H9 (cell line): ENCODE results near the gene ATP4A. TPM values are rescaled to one million over a fixed set of nuclear protein-coding genes. Genes with fewer than 3 reads are reported as not detected.
A peak's percentile ranks its signal among the peaks of the same experiment; 100 is the strongest.

Experiments
- DNase-seq: peaks from one replicate; pipeline ENCODE4 v3.0.0-alpha.2; 2017
- H2AFZ ChIP-seq: one replicate; pipeline ENCODE4 v1.6.1; 2013; ENCODE audit warnings: mild to moderate bottlenecking, low read length, control low read depth, moderate library complexity
- H2AK5ac ChIP-seq: 2 replicates; pipeline ENCODE4 v1.6.1; 2013; ENCODE audit warnings: low read length, control low read depth, mixed read lengths; ENCODE audit not compliant: insufficient read length
- H2BK120ac ChIP-seq: one replicate; pipeline ENCODE4 v1.6.1; 2013; ENCODE audit warnings: low read depth, mild to moderate bottlenecking, low read length, control low read depth, inconsistent platforms; ENCODE audit not compliant: poor library complexity, severe bottlenecking
- H2BK12ac ChIP-seq: 2 replicates; pipeline ENCODE4 v1.6.1; 2013; ENCODE audit warnings: low read length, control low read depth, mixed read lengths, low read depth; ENCODE audit not compliant: insufficient read length
- H2BK15ac ChIP-seq: 2 replicates; pipeline ENCODE4 v1.6.1; 2013; ENCODE audit warnings: low read depth, low read length, control low read depth
- H2BK20ac ChIP-seq: one replicate; pipeline ENCODE4 v1.6.1; 2013; ENCODE audit warnings: low read depth, mild to moderate bottlenecking, low read length, control low read depth, inconsistent platforms; ENCODE audit not compliant: poor library complexity, severe bottlenecking
- H2BK5ac ChIP-seq: 2 replicates; pipeline ENCODE4 v1.6.1; 2013; ENCODE audit warnings: low read length, control low read depth, mixed read lengths; ENCODE audit not compliant: insufficient read length
- H3K14ac ChIP-seq: 2 replicates; pipeline ENCODE4 v1.6.1; 2013; ENCODE audit warnings: low read length, control low read depth; ENCODE audit not compliant: insufficient read depth
- H3K18ac ChIP-seq: 2 replicates; pipeline ENCODE4 v1.6.1; 2013; ENCODE audit warnings: low read depth, mild to moderate bottlenecking, mixed read lengths, low read length, control low read depth; ENCODE audit not compliant: insufficient read length
- H3K23ac ChIP-seq: 2 replicates; pipeline ENCODE4 v1.6.1; 2013; ENCODE audit warnings: low read length, control low read depth, mixed read lengths, low read depth; ENCODE audit not compliant: insufficient read length
- H3K23me2 ChIP-seq: 2 replicates; pipeline ENCODE4 v1.6.1; 2013; ENCODE audit warnings: low read depth, mild to moderate bottlenecking, mixed read lengths, low read length, control low read depth; ENCODE audit not compliant: insufficient read length, poor library complexity, severe bottlenecking
- H3K27ac ChIP-seq: 2 replicates; pipeline ENCODE4 v1.5.1; 2013; ENCODE audit warnings: low read length, control low read depth, mixed read lengths, low read depth; ENCODE audit not compliant: insufficient read length
- H3K27me3 ChIP-seq: 2 replicates; pipeline ENCODE4 v1.6.1; 2013; ENCODE audit warnings: low read length, control low read depth, inconsistent platforms; ENCODE audit not compliant: insufficient read depth
- H3K4ac ChIP-seq: 2 replicates; pipeline ENCODE4 v1.6.1; 2013; ENCODE audit warnings: low read depth, mild to moderate bottlenecking, control low read depth, inconsistent platforms, low read length, moderate library complexity
- H3K4me1 ChIP-seq: 2 replicates; pipeline ENCODE4 v1.6.1; 2013; ENCODE audit warnings: low read length, control low read depth, inconsistent platforms; ENCODE audit not compliant: insufficient read depth
- H3K4me2 ChIP-seq: 2 replicates; pipeline ENCODE4 v1.6.1; 2013; ENCODE audit warnings: low read length, control low read depth, mixed read lengths; ENCODE audit not compliant: insufficient read length, insufficient read depth
- H3K56ac ChIP-seq: 2 replicates; pipeline ENCODE4 v1.6.1; 2013; ENCODE audit warnings: low read depth, mild to moderate bottlenecking, mixed read lengths, low read length, control low read depth; ENCODE audit not compliant: insufficient read length
- H3K79me1 ChIP-seq: 2 replicates; pipeline ENCODE4 v1.6.1; 2013; ENCODE audit warnings: low read depth, mild to moderate bottlenecking, moderate library complexity, low read length, control low read depth, inconsistent platforms; ENCODE audit not compliant: insufficient read depth, poor library complexity, severe bottlenecking
- H3K79me2 ChIP-seq: 2 replicates; pipeline ENCODE4 v1.6.1; 2013; ENCODE audit warnings: low read length, control low read depth, inconsistent platforms; ENCODE audit not compliant: insufficient read depth
- H3K9ac ChIP-seq: 2 replicates; pipeline ENCODE4 v1.6.1; 2013; ENCODE audit warnings: low read length, control low read depth, mixed read lengths; ENCODE audit not compliant: insufficient read length; ENCODE audit errors: extremely low read depth
- H3K9me3 ChIP-seq: one replicate; pipeline ENCODE4 v1.6.1; 2013; ENCODE audit warnings: low read depth, low read length, inconsistent platforms; ENCODE audit not compliant: control insufficient read depth
- H3T11ph ChIP-seq: one replicate; pipeline ENCODE4 v1.6.1; 2013; ENCODE audit warnings: mild to moderate bottlenecking, low read length, control low read depth, inconsistent platforms
- H4K20me1 ChIP-seq: one replicate; pipeline ENCODE4 v1.6.1; 2013; ENCODE audit not compliant: control insufficient read depth, insufficient read length, insufficient read depth
- H4K5ac ChIP-seq: 2 replicates; pipeline ENCODE4 v1.6.1; 2013; ENCODE audit warnings: low read depth, mild to moderate bottlenecking, mixed read lengths, low read length, control low read depth; ENCODE audit not compliant: insufficient read length
- H4K8ac ChIP-seq: replicated peaks from 2 replicates; pipeline ENCODE4 v1.6.1; 2013; ENCODE audit warnings: low read length, control low read depth, mixed read lengths, low read depth; ENCODE audit not compliant: insufficient read length
- H4K91ac ChIP-seq: 2 replicates; pipeline ENCODE4 v1.6.1; 2013; ENCODE audit warnings: low read depth, mild to moderate bottlenecking, moderate library complexity, mixed read lengths, low read length, control low read depth; ENCODE audit not compliant: insufficient read length
- H3K27ac Mint-ChIP-seq, 3 experiments: 2 replicates in 2 of 3; 3 replicates in 1 of 3; pipeline ENCODE4 v1.8.0; 2020 to 2021; ENCODE audit warnings: mixed read lengths in 3 of 3, mild to moderate bottlenecking in 1 of 3, moderate library complexity in 1 of 3
- H3K27me3 Mint-ChIP-seq: 2 replicates; pipeline ENCODE4 v1.8.0; 2021; ENCODE audit warnings: low read depth, mild to moderate bottlenecking, moderate library complexity, mixed read lengths
- H3K36me3 Mint-ChIP-seq, 3 experiments: 2 replicates in 2 of 3; 3 replicates in 1 of 3; pipeline ENCODE4 v1.8.0; 2020 to 2021; ENCODE audit warnings: low read depth in 3 of 3, mixed read lengths in 3 of 3; ENCODE audit not compliant: insufficient read depth in 1 of 3
- H3K4me1 Mint-ChIP-seq, 2 experiments: 2 replicates each; pipeline ENCODE4 v1.8.0; 2020; ENCODE audit warnings: mixed read lengths in 2 of 2
- H3K4me3 Mint-ChIP-seq, 2 experiments: 2 replicates in 1 of 2; 3 replicates in 1 of 2; pipeline ENCODE4 v1.8.0; 2020 to 2021; ENCODE audit warnings: mild to moderate bottlenecking in 2 of 2, mixed read lengths in 2 of 2, moderate library complexity in 1 of 2
- H3K9me3 Mint-ChIP-seq, 2 experiments: 2 replicates in 1 of 2; 3 replicates in 1 of 2; pipeline ENCODE4 v1.8.0; 2020; ENCODE audit warnings: mild to moderate bottlenecking in 2 of 2, mixed read lengths in 2 of 2, moderate library complexity in 1 of 2
- WGBS: extraction: QIAGEN DNeasy Blood & Tissue Kit; methylation state at CpG from one replicate; pipeline ENCODE4 v1.1.7; 2013; ENCODE audit warnings: missing lambda C conversion rate, low lambda C conversion rate, mixed read lengths; ENCODE audit not compliant: insufficient read length; ENCODE audit errors: extremely low coverage; 5-methylcytosine and 5-hydroxymethylcytosine counted together
- total RNA-seq: library from RNA; stranded (reverse); gene quantifications from 2 replicates; pipeline ENCODE4 v1.2.1, GENCODE V29; 2021
- TF ChIP-seq, protein P1 (sequence below): fragments of 200-600 bp; sonication (generic); conservative IDR thresholded peaks from 3 replicates; pipeline ENCODE4 v1.8.0; 2021; ENCODE audit warnings: antibody characterized with exemption, mild to moderate bottlenecking

The ATP4A gene
- total RNA-seq, 1 experiment from 2014 or later: 0.24 TPM

DNA sequence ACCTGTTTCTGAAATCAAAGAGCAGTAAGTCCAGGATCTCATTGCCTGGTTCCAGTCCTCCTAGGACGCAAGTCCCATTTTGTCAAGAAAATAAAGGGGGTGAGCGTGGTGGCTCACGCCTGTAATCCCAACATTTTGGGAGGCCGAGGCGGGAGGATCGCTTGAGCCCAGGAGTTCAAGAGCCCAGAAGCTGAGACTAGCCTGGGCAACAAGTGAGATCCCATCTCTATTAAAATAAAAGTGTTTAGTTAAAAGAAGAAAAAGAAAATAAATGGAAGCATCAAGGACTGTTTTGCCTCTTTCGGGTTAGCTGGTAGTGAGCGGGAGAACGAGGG lies 48.7 kb upstream of the ATP4A start:
- TF ChIP-seq, protein P1, sequence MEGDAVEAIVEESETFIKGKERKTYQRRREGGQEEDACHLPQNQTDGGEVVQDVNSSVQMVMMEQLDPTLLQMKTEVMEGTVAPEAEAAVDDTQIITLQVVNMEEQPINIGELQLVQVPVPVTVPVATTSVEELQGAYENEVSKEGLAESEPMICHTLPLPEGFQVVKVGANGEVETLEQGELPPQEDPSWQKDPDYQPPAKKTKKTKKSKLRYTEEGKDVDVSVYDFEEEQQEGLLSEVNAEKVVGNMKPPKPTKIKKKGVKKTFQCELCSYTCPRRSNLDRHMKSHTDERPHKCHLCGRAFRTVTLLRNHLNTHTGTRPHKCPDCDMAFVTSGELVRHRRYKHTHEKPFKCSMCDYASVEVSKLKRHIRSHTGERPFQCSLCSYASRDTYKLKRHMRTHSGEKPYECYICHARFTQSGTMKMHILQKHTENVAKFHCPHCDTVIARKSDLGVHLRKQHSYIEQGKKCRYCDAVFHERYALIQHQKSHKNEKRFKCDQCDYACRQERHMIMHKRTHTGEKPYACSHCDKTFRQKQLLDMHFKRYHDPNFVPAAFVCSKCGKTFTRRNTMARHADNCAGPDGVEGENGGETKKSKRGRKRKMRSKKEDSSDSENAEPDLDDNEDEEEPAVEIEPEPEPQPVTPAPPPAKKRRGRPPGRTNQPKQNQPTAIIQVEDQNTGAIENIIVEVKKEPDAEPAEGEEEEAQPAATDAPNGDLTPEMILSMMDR: no peak
- Histone ChIP-seq H2BK20ac (no peak overlapping the region), H3K4me1 (no peaks in the 10 kb centered on the region), H2BK5ac (no peak overlapping the region), H4K20me1 (no peaks in the 10 kb centered on the region), H3K4me2 (peak overlapping the region; percentile 3), H3T11ph (no peak overlapping the region), H3K9ac (no peak overlapping the region), H3K27me3 (no peaks in the 10 kb centered on the region), H2BK15ac (no peak overlapping the region), H2BK12ac (no peak overlapping the region), H3K4ac (no peak overlapping the region), H3K23ac (no peak overlapping the region), H3K9me3 (peaks cover 12% of the 10 kb centered on the region), H2AK5ac (no peak overlapping the region), H3K79me2 (no peaks in the 10 kb centered on the region), H4K8ac (no peak overlapping the region), H4K91ac (no peak overlapping the region), H2BK120ac (no peak overlapping the region), H3K14ac (no peak overlapping the region), H3K56ac (no peak overlapping the region), H3K18ac (no peak overlapping the region), H2AFZ (no peak overlapping the region), H3K27ac (no peak overlapping the region), H3K79me1 (no peaks in the 10 kb centered on the region), H4K5ac (no peak overlapping the region), H3K23me2 (peaks cover 5% of the 10 kb centered on the region)
- peak overlapping the region; percentile 80 to 86 for H3K4me3 Mint-ChIP-seq
- no peak overlapping the region for H3K27ac Mint-ChIP-seq
- peaks cover 15 to 21% of the 10 kb centered on the region in 2 experiments for H3K9me3 Mint-ChIP-seq
- H3K27me3 Mint-ChIP-seq: peaks cover 23% of the 10 kb centered on the region
- DNase-seq: no peak
- peaks cover 9 to 26% (median 26%) of the 10 kb centered on the region in 3 experiments; a peak in 6 of 7 replicates for H3K36me3 Mint-ChIP-seq
- no peaks in the 10 kb centered on the region for H3K4me1 Mint-ChIP-seq
- WGBS: no CpG with 5 or more reads among the region's 9 CpGs
